GM12878 (cell line): ENCODE measurements around the gene ALAS1.

ENCODE experiments used
- BHLHE40 ChIP-seq, 2 experiments: fragments of 450-650 bp in 1 of 2; IDR thresholded peaks; 2 replicates each; pipeline ENCODE4 v1.6.1; 2011 to 2017; ENCODE audit warnings: low read depth in 2 of 2, borderline replicate concordance in 1 of 2, improper control_type of control experiment in 1 of 2, low read length in 1 of 2, mild to moderate bottlenecking in 1 of 2
- EP300 ChIP-seq, 2 experiments: fragments of 150-350 bp in 1 of 2; IDR thresholded peaks; 2 replicates each; pipeline ENCODE4 v1.6.1; 2011 to 2012; ENCODE audit warnings: low read depth in 2 of 2, low read length in 2 of 2, borderline replicate concordance in 1 of 2, improper control_type of control experiment in 1 of 2, inconsistent platforms in 1 of 2; ENCODE audit not compliant: control insufficient read depth in 1 of 2
- EZH2 ChIP-seq: IDR thresholded peaks from 2 replicates; pipeline ENCODE4 v1.6.1; 2012; ENCODE audit warnings: low read depth, mild to moderate bottlenecking, control low read depth, inconsistent platforms, low read length, borderline replicate concordance; ENCODE audit not compliant: control insufficient read depth
- HDAC2 ChIP-seq: fragments of 200-600 bp; sonication (generic); IDR thresholded peaks from 2 replicates; pipeline ENCODE4 v1.6.1; 2017
- POLR2AphosphoS2 ChIP-seq: IDR thresholded peaks from 2 replicates; pipeline ENCODE4 v1.6.1; 2011; ENCODE audit warnings: low read depth, mild to moderate bottlenecking, low read length, improper control_type of control experiment, moderate library complexity
- RB1 ChIP-seq: fragments of 450-650 bp; formaldehyde crosslinking; IDR thresholded peaks from 2 replicates; pipeline ENCODE4 v1.6.1; 2017; ENCODE audit warnings: mild to moderate bottlenecking, borderline replicate concordance
- SMAD1 ChIP-seq: fragments of 450-650 bp; IDR thresholded peaks from 2 replicates; pipeline ENCODE4 v1.6.1; 2018; ENCODE audit warnings: mild to moderate bottlenecking, low read depth; ENCODE audit not compliant: partially characterized antibody
- SP1 ChIP-seq: IDR thresholded peaks from one replicate; pipeline ENCODE4 v1.6.1; 2011; ENCODE audit warnings: low read depth, low read length
- SREBF1 ChIP-seq: IDR thresholded peaks from 2 replicates; pipeline ENCODE4 v1.6.1; 2012; ENCODE audit warnings: mild to moderate bottlenecking, low read length
- SRF ChIP-seq, 2 experiments: IDR thresholded peaks; 2 replicates each; pipeline ENCODE4 v1.6.1; 2011; ENCODE audit warnings: low read depth in 2 of 2, low read length in 2 of 2, mild to moderate bottlenecking in 1 of 2, moderate library complexity in 1 of 2
- ZNF217 ChIP-seq: fragments of 450-650 bp; IDR thresholded peaks from 2 replicates; pipeline ENCODE4 v1.6.1; 2017; ENCODE audit warnings: antibody characterized with exemption, mild to moderate bottlenecking
- TF ChIP-seq, protein P1 (sequence below), 3 experiments: IDR thresholded peaks in 2 of 3; conservative IDR thresholded peaks in 1 of 3; 2 replicates each; pipeline ENCODE4 v1.5.1; 2011; ENCODE audit warnings: low read depth in 3 of 3, low read length in 3 of 3, mild to moderate bottlenecking in 3 of 3, control low read depth in 2 of 3, moderate library complexity in 2 of 3, inconsistent platforms in 1 of 3, mixed read lengths in 1 of 3; ENCODE audit not compliant: control insufficient read depth in 2 of 3, insufficient read depth in 1 of 3; ENCODE audit errors: extremely low read depth in 1 of 3
- TF ChIP-seq, protein P2 (sequence below): IDR thresholded peaks from 2 replicates; pipeline ENCODE4 v1.6.1; 2011; ENCODE audit warnings: borderline replicate concordance, low read depth, mild to moderate bottlenecking, moderate library complexity, low read length; ENCODE audit not compliant: insufficient read depth, poor library complexity, severe bottlenecking
- TF ChIP-seq, protein P3 (sequence below): fragments of 450-650 bp; IDR thresholded peaks from 2 replicates; pipeline ENCODE4 v1.6.1; 2017; ENCODE audit warnings: mild to moderate bottlenecking, moderate library complexity

- TF ChIP-seq POLR2AphosphoS2 (no peak), BHLHE40 (IDR thresholded peaks at IDR 0.05; ENCODE audit: borderline replicate concordance in 1 of 2, low read depth in 2 of 2, low read length in 1 of 2) (no peak), ZNF217 (no peak), EZH2 (no peak), EP300 (IDR thresholded peaks at IDR 0.05; ENCODE audit: borderline replicate concordance in 1 of 2, control insufficient read depth in 1 of 2, low read depth in 2 of 2, low read length in 2 of 2) (no peak), HDAC2 (no peak), SREBF1 (no peak), SRF (IDR thresholded peaks at IDR 0.05; ENCODE audit: low read depth in 2 of 2, low read length in 2 of 2) (no peak), SP1 (no peak), RB1 (no peak), SMAD1 (no peak)
- TF ChIP-seq, protein P1, sequence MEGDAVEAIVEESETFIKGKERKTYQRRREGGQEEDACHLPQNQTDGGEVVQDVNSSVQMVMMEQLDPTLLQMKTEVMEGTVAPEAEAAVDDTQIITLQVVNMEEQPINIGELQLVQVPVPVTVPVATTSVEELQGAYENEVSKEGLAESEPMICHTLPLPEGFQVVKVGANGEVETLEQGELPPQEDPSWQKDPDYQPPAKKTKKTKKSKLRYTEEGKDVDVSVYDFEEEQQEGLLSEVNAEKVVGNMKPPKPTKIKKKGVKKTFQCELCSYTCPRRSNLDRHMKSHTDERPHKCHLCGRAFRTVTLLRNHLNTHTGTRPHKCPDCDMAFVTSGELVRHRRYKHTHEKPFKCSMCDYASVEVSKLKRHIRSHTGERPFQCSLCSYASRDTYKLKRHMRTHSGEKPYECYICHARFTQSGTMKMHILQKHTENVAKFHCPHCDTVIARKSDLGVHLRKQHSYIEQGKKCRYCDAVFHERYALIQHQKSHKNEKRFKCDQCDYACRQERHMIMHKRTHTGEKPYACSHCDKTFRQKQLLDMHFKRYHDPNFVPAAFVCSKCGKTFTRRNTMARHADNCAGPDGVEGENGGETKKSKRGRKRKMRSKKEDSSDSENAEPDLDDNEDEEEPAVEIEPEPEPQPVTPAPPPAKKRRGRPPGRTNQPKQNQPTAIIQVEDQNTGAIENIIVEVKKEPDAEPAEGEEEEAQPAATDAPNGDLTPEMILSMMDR (IDR thresholded peaks at IDR 0.05 in 2 of 3, conservative IDR thresholded peaks at IDR 0.05 in 1 of 3; ENCODE audit: control insufficient read depth in 2 of 3, extremely low read depth in 1 of 3, insufficient read depth in 1 of 3, low read depth in 3 of 3, low read length in 3 of 3) = no peak
- TF ChIP-seq, protein P2, sequence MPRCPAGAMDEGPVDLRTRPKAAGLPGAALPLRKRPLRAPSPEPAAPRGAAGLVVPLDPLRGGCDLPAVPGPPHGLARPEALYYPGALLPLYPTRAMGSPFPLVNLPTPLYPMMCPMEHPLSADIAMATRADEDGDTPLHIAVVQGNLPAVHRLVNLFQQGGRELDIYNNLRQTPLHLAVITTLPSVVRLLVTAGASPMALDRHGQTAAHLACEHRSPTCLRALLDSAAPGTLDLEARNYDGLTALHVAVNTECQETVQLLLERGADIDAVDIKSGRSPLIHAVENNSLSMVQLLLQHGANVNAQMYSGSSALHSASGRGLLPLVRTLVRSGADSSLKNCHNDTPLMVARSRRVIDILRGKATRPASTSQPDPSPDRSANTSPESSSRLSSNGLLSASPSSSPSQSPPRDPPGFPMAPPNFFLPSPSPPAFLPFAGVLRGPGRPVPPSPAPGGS = no peak
- TF ChIP-seq, protein P3, sequence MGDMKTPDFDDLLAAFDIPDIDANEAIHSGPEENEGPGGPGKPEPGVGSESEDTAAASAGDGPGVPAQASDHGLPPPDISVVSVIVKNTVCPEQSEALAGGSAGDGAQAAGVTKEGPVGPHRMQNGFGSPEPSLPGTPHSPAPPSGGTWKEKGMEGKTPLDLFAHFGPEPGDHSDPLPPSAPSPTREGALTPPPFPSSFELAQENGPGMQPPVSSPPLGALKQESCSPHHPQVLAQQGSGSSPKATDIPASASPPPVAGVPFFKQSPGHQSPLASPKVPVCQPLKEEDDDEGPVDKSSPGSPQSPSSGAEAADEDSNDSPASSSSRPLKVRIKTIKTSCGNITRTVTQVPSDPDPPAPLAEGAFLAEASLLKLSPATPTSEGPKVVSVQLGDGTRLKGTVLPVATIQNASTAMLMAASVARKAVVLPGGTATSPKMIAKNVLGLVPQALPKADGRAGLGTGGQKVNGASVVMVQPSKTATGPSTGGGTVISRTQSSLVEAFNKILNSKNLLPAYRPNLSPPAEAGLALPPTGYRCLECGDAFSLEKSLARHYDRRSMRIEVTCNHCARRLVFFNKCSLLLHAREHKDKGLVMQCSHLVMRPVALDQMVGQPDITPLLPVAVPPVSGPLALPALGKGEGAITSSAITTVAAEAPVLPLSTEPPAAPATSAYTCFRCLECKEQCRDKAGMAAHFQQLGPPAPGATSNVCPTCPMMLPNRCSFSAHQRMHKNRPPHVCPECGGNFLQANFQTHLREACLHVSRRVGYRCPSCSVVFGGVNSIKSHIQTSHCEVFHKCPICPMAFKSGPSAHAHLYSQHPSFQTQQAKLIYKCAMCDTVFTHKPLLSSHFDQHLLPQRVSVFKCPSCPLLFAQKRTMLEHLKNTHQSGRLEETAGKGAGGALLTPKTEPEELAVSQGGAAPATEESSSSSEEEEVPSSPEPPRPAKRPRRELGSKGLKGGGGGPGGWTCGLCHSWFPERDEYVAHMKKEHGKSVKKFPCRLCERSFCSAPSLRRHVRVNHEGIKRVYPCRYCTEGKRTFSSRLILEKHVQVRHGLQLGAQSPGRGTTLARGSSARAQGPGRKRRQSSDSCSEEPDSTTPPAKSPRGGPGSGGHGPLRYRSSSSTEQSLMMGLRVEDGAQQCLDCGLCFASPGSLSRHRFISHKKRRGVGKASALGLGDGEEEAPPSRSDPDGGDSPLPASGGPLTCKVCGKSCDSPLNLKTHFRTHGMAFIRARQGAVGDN = no peak
Observed at GRCh38 chr3:52217409-52217805, 19.4 kb downstream of the ALAS1 start.
